GM19099 (cell line): ENCODE results near the gene SLC12A6.

Experiments
- POLR2A ChIP-seq: IDR thresholded peaks from 3 replicates; pipeline ENCODE4 v1.6.1; 2011; ENCODE audit warnings: low read depth; ENCODE audit not compliant: insufficient read length; ENCODE audit errors: extremely low read depth

The SLC12A6 gene

GRCh38 chr15:34314491-34315490 lies 22.8 kb downstream of the SLC12A6 start:
- no peak for TF ChIP-seq POLR2A

GRCh38 chr15:34311563-34311962 lies 26.0 kb downstream of the SLC12A6 start:
- no peak for TF ChIP-seq POLR2A

GRCh38 chr15:34304613-34305012 lies 33.0 kb downstream of the SLC12A6 start:
- TF ChIP-seq POLR2A, result no peak

GRCh38 chr15:34301058-34301457 lies 36.5 kb downstream of the SLC12A6 start:
- no peak for TF ChIP-seq POLR2A

GRCh38 chr15:34297059-34297458 lies 40.5 kb downstream of the SLC12A6 start:
- TF ChIP-seq POLR2A, result no peak

GRCh38 chr15:34292621-34293020 lies 45.0 kb downstream of the SLC12A6 start:
- TF ChIP-seq POLR2A, result no peak

- no peak for TF ChIP-seq POLR2A
Measured at GRCh38 chr15:34284937-34285336, 52.6 kb downstream of the SLC12A6 start.

- no peak for TF ChIP-seq POLR2A
Measured at GRCh38 chr15:34282384-34282783, 55.2 kb downstream of the SLC12A6 start.

GRCh38 chr15:34280193-34280592 lies 57.4 kb downstream of the SLC12A6 start:
- TF ChIP-seq POLR2A, result no peak

- TF ChIP-seq POLR2A, result no peak
Measured at GRCh38 chr15:34279368-34279767, 58.2 kb downstream of the SLC12A6 start.

GRCh38 chr15:34275721-34276120 lies 61.9 kb downstream of the SLC12A6 start:
- TF ChIP-seq POLR2A, result no peak

GRCh38 chr15:34275154-34275553 lies 62.4 kb downstream of the SLC12A6 start:
- TF ChIP-seq POLR2A, result no peak

GRCh38 chr15:34271493-34271892 lies 66.1 kb downstream of the SLC12A6 start:
- TF ChIP-seq POLR2A, result no peak

GRCh38 chr15:34266751-34267150 lies 70.8 kb downstream of the SLC12A6 start:
- no peak for TF ChIP-seq POLR2A

- TF ChIP-seq POLR2A, result no peak
Measured at GRCh38 chr15:34264076-34264475, 73.5 kb downstream of the SLC12A6 start.

GRCh38 chr15:34262362-34262761 lies 75.2 kb downstream of the SLC12A6 start:
- no peak for TF ChIP-seq POLR2A

GRCh38 chr15:34259566-34259965 lies 78.0 kb downstream of the SLC12A6 start:
- no peak for TF ChIP-seq POLR2A

GRCh38 chr15:34258151-34258550 lies 79.4 kb downstream of the SLC12A6 start:
- TF ChIP-seq POLR2A, result no peak
